HTR-8/SVneo (cell line): ENCODE measurements around the gene GRK2.
"Not testable (repeated sequence)": the region's sequence is repeated elsewhere in the genome, so short reads cannot be mapped to it uniquely, and the experiment has no call there.

Source experiments
- DNase-seq: peaks from one replicate; pipeline ENCODE4 v3.0.0; 2011; ENCODE audit warnings: low spot score, mixed read lengths; ENCODE audit not compliant: insufficient read length
- FAIRE-seq: peaks from 2 replicates; lab custom pipeline; 2011; peaks lifted over from hg19 to GRCh38; lab: Jason Lieb, UNC

Gene GRK2

DNA sequence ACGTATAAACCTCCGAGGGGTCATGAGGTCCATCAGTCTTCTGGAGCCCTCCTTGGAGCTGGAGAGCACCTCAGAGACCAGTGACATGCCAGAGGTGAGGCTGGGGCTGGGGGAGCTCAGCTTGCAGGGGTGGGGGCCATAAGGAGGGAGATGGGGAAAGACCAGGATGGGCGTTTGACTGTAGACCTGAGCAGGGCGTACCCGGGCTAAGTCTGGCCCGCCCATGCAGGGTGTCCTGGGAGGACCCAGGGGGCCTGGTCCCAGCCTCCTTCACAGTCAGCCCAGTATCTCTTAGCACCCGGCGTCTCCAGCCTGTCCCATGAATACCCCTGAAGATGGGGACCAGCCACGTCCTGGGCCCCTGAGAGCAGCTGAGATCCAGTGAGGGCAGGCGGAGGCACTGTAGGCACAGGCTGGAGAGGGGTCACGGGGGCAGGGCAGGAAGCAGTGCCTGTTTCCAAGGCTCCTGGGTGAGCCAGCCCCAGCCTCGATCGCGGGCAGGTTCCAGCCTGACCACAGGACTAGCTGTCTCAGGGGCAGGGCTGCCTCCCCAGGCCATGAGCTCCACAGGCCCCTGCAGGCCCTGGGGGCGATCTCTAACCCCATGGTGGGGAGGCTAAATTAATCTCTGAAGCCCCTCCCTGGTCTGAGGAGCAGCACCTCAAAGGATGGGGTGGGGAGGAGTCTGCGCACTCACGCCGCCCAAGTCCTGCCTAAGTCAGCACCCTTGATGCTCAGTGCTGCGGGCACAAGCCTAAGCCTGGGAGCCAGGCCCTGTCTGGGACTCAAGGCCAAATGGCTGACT lies 44.2 kb downstream of the GRK2 start:
- no peak for DNase-seq
- peak; percentile 78 for FAIRE-seq

GRCh38 chr11:67311051-67311555 lies 44.8 kb downstream of the GRK2 start:
- no peak for FAIRE-seq
- DNase-seq = no peak

GRCh38 chr11:67311556-67312082 lies 45.3 kb downstream of the GRK2 start:
- FAIRE-seq = peak; percentile 64
- no peak for DNase-seq

- FAIRE-seq = no peak
- no peak for DNase-seq
These were observed 46.1 kb downstream of the GRK2 start for GRCh38 chr11:67312187-67313021.

DNA sequence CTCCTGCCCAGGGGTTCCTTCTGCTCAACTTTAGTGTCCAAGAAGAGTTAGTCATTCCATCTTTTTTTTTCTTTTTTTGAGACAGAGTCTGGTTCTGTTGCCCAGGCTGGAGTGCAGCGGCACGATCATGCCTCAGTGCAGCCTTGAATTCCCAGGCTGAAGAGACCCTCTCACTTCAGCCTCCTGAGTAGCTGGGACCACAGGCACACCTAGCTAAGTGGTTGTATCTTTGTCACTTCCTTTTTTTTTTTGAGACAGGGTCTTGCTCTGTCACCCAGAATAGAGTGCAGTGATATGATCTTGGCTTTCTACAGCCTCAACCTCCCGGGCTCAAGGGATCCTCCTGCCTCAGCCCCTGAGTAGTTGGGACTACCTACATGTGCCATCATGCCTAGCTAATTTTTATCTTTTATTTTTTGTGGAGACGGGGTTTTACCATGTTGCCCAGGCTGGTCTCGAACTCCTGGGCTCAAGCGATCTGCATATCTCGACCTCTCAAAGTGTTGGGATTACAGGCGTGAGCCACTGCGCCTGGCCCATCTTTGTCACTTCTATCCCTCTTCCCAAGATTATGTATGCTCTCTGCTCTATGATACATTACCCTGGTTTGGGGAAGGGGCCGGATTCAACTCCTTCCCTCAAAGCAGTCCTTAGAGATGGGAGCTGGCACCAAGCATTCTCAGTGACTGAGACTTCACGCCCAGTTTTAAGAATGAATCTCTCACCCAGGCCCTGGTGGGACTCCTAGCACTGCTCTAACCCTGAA lies 47.0 kb downstream of the GRK2 start:
- FAIRE-seq (no peak), DNase-seq (no peak)

DNA sequence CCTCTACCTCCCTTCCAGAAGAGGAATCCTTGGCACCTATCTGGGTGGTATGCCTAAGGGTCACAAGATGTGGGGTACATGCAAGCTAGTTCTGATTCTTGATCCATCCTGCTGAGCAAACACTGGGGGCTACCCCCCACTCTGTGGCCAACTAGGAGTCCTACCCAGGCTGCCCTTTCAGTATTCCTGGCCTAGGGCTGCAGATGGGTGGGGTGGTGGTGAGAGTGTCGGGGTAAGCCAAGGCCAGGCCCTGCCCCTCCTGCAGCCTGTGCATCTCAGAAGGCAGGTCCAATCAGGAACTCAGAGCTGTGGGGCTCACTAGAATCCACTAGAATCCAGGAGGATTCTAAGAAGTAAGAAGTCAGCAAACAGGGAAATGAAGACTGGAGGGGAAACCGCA lies 47.9 kb downstream of the GRK2 start:
- DNase-seq (no peak), FAIRE-seq (no peak)

DNA sequence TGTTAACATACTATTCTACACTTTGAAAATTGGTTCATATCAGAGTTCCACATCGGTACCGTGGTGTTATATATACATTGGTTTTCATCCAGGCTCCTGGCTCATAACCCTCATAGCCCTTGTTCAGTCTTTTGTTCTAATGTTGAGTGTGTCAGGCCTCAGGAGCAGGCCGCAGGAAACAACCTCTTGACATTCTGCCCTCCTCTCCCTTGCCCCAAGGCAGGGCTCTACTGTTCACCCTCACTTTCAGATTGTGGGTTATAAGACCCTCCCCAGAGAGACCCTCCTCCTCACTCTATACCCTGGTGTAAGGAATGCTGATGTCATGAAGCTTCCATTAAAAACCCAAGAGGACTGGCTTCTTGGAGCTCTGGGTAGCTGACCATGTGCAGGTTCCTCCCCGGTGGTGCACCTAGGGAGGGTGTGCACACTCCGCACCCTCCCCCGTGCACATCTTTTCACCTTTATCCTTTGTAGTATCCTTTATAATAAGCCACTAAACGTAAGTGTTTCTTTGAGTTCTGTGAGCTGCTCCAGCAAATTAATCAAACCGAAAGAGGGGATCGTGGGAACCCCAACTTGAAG lies 49.1 kb downstream of the GRK2 start:
- DNase-seq = no peak
- no peak for FAIRE-seq

GRCh38 chr11:67316882-67317204 lies 50.6 kb downstream of the GRK2 start:
- DNase-seq (no peak), FAIRE-seq (no peak)

DNA sequence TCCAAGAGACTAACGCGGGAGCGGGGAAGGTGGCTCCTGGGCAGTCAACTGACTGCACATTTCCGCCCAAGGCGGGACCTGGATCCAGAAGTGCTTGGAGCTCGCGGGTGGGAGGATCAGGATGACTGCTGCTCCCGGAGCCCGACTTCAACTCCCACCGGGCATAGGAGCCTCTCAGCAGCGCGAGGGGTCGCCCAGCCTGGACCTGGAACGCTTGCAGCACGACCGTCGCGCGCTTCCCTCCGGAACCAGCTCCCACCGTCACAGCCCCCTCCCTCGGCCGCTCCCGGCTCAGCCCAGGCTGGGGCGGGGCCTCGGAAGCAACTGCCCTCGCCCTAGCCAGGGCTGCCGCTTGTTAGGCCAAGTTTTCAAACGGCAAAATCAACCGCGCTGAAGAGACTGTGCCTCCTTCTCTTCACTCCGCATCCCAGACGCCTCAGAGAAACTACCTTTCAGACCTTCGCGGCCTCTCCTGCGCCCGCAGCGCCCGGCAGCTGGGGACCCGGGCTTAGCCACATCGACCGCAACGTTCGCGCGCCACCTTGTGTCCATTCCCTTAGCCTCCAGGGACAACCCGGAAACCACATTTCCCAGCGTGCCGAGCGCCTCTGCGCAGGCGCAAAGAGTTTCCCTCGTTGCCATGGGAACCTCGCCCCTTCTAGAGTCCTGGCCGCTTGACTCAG lies 51.1 kb downstream of the GRK2 start:
- peak; percentile 96 for FAIRE-seq

GRCh38 chr11:67317888-67318555 lies 51.7 kb downstream of the GRK2 start:
- DNase-seq = peak; percentile 36
- no peak for FAIRE-seq

More for the DNA sequence above, 51.1 kb downstream of the GRK2 start:
- DNase-seq = peak; percentile 100

DNA sequence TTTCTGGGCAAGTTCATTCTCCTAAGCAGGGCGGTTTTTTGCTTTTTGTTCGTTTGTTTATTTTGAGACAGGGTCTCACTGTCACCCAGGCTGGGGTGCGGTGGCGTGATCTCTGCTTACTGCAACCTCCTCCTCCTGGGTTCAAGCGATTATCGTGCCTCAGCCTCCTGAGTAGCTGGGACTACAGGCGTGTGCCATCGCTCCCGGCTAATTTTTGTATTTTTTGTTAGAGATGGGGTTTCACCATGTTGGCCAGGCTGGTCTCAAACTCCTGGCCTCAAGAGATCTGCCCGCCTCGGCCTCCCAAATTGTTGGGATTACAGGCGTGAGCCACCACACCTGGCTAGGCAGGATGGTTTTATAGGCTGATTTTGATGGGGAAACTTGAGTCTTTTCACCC lies 52.6 kb downstream of the GRK2 start:
- FAIRE-seq, DNase-seq: not testable (repeated sequence)

GRCh38 chr11:67320011-67320410 lies 53.7 kb downstream of the GRK2 start:
- DNase-seq (no peak), FAIRE-seq (no peak)

- no peak for DNase-seq
These were observed 54.4 kb downstream of the GRK2 start for GRCh38 chr11:67320691-67321090.

DNA sequence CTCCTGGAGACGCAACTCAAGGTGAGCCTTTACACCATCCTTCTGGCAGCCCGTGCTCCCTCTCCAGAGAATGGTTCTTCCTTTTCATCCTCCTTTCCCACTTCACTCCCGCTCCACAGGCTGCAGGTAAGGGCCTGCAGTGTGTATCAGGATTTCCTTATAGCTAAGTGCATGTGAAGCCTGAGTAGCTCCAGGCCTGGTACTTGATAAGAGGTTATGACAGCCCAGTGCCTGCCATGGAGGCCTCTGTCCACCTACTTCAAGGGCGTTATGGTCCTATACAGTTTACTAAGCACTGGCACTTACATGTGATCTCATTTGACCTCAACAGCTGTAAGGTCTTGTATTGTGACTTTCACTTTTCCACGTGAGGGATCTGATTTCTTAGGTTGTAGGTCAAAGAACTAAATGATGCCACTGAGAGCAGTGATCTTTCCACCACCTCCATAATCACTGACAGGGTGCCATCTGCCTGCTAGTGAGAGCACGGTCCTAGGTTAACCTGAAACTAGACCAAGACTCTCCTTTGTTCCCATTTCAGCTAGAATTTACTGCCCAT lies 55.1 kb downstream of the GRK2 start:
- FAIRE-seq (peak; percentile 52), DNase-seq (no peak)

More at GRCh38 chr11:67320691-67321090, 54.4 kb downstream of the GRK2 start:
- no peak for FAIRE-seq

DNA sequence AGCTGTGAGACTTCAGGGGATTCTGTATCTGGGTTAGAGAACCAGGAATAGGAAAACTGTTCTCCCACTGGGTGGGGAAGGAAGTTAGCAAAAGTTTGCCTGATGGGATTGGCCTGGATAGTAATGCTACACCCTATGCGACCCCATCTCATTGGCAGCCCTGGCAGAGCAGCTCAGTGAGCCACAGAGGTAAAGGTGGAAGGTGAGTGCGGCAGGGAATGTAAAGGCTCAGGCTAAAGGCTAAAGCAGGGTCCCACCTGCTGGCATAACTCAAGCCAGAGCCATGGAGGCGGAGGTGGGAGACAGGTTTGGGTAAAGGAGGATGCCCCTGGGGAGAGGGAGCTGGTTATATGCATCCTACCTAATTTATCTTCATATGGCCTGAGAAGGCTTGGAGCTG lies 55.8 kb downstream of the GRK2 start:
- DNase-seq (no peak), FAIRE-seq (no peak)

GRCh38 chr11:67323526-67323925 lies 57.3 kb downstream of the GRK2 start:
- FAIRE-seq = peak; percentile 13
- no peak for DNase-seq

- no peak for DNase-seq
- FAIRE-seq = no peak
These were observed 65.9 kb downstream of the GRK2 start for GRCh38 chr11:67332081-67332691.
